Stimulated activated CD4-positive, alpha-beta T cell treated with anti-CD3 and anti-CD28 coated beads, Interleukin-2, amount 100 ng/mL, for 48 hours (primary cell): ENCODE results near the gene TRPM2.

Experiments
- DNase-seq, 2 donors: peaks; one replicate each; pipeline ENCODE4 v3.0.0-alpha.2; 2020

The TRPM2 gene

GRCh38 chr21:44353191-44353970, at the start of gene TRPM2:
TSS of gene TRPM2 (plus strand) at chr21:44353621. CDS start at chr21:44353701, 80 bp downstream.
- DNase-seq: no peak

GRCh38 chr21:44304011-44304616, 49.3 kb upstream of the TRPM2 start:
- DNase-seq: no peak

GRCh38 chr21:44304877-44305293, 48.5 kb upstream of the TRPM2 start:
- DNase-seq: peak; percentile 39 to 41

- DNase-seq: no peak
These were observed 47.7 kb upstream of the TRPM2 start for GRCh38 chr21:44305691-44306090.

GRCh38 chr21:44306936-44307704, 46.3 kb upstream of the TRPM2 start:
- DNase-seq: no peak

DNA sequence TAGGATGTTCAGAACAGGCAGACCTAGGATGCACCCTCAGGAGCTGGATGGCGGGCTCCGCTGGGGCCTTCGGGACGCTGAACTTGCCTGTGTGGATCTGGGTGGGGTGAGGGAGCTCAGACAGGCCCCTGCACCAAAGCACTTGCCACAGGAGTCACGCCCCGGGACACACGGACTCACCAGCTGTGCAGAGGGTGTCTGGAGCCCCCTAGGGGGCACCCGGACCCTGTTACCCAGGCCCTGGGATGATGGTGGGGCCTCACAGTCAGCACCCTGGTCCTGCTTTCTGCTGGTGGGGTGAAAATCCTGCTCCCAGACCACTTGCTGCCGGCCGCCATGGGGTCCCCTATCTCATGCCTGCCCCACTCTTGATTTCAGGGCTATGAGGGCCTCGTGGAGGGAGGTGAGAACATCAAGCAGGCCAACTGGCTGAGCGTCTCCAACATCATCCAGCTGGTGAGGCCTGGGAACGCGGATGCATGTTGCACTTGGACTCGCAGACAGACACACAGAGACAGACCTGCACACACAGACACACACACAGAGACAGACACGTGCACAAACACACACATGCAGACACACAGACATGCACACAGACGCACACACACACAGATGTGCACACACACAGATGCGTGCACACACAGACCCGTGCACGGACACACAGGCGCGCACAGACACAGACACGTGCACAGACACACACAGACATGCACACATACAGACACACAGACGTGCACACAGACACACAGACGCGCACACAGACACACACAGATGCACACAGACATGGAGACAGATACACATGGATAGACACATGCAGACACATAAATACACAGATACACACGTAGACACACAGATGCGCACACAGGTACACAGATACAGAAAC, 42.6 kb upstream of the TRPM2 start:
- no peak for DNase-seq

- no peak for DNase-seq
These were observed 41.3 kb upstream of the TRPM2 start for GRCh38 chr21:44312089-44312488.

- no peak for DNase-seq
These were observed 40.7 kb upstream of the TRPM2 start for GRCh38 chr21:44312716-44313115.

GRCh38 chr21:44313451-44313850, 40.0 kb upstream of the TRPM2 start:
- no peak for DNase-seq

- DNase-seq: no peak
These were observed 39.3 kb upstream of the TRPM2 start for GRCh38 chr21:44314128-44314527.

- DNase-seq: no peak
These were observed 38.9 kb upstream of the TRPM2 start for GRCh38 chr21:44314561-44314960.

DNA sequence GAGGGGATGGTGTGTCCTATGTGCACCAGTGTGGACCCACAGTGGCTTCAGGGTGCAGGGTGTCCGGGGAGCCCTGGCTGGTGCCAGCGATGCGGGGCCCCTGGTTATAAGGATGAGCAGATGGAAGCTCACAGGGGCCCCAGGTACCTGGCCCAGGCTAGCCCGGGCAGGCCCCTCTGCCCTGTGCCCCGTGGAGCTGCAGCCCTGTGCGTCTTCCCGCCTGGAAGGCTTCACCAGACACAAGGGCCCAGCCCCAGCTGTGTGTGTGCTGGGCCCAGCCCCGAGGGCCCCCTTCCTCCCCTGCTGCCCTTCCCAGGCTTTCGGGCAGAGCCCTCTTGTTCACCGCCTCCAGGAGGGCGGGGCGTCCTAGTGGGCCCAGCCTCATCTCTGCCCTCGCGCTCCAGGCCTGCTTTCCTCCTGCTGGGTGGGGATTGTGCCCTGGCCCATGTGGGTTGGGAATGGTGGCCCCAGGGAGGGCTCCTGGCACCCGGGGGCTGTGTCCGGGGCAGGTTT, 37.7 kb upstream of the TRPM2 start:
- no peak for DNase-seq

DNA sequence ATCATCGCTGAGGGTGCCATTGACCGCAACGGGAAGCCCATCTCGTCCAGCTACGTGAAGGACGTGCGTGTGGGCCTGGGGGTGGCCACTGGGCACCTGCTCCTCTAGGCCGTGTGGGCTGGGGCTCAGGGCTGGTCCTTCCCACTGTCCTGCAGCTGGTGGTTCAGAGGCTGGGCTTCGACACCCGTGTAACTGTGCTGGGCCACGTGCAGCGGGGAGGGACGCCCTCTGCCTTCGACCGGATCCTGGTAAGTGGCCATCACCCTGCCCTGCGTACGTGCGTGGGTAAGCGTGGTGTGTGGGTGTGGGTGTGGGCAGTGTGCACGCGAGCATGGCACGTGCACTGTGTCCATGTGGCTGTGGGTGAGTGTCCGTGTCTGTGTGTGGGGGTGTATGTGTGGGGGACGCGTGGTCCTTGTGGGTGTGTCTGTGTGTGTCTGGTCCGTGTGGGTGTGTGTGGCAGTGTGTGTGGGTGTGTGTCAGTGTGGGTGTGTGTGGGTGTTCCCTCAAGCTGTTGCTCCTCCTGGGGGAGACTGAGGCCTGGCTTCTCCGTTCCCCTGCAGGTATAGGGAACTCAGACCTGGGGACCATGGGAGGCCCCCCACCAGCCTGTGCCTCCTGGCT, 37.0 kb upstream of the TRPM2 start:
- DNase-seq: no peak

DNA sequence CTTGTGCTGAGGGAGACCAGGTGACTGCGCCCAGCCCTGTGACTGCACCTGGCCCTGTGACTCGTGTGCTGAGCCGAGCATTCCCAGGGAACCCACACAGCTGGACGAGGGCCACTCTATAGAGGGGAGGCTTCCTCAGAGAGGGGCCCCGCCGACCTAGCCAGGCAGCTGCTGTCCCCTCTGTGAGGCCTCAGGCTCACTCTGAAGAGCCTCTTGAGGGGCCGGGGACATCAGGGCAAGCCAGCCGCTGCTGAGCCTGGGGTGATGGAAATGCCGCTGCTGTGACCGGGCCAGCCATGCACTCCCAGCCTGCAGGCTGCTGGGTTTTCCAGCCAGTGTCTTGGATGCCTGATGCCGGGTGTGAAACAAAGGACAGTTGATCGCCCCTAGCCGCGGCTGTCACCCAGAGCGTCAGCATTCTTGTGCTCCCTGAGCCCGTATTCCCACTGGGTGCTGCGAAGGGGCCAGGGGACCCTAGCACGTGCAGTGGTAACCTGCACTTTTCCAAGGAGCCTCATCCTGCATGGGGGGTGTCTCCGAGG, 36.1 kb upstream of the TRPM2 start:
- DNase-seq: no peak

GRCh38 chr21:44317871-44318270, 35.5 kb upstream of the TRPM2 start:
- no peak for DNase-seq

GRCh38 chr21:44318489-44319285, 34.7 kb upstream of the TRPM2 start:
- no peak for DNase-seq

DNA sequence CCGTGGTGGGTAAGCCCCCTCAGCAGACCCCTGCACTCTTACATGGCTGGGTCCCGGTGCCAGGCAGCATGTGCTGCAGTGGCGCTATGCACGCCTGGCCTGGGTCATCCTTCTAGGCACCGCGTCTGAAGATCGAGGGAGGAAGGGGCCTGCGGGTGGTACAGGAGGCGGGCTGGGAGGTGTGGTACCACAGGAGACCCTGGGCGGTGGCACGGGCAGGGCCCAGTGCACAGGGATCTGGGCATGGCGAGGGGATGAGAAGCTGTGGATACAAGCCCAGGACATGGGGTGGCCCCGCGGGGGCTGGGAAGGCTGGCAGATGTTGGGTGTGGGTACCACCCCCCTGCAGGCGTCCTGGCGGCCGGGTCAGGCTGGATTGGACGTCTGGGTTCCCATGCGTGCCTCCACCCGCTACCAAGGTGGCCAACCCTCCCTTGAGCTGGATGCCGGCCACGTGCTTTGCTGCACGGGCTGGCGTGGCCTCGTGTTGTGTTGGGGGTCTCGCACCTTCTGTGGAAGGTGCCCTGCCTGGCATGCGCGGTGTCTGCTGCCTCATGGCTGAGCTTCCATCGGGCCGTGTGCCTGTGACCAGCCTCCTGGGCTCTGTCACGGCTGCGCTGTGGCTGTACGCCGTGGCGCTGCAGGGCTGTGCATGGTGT, 33.9 kb upstream of the TRPM2 start:
- DNase-seq: no peak

DNA sequence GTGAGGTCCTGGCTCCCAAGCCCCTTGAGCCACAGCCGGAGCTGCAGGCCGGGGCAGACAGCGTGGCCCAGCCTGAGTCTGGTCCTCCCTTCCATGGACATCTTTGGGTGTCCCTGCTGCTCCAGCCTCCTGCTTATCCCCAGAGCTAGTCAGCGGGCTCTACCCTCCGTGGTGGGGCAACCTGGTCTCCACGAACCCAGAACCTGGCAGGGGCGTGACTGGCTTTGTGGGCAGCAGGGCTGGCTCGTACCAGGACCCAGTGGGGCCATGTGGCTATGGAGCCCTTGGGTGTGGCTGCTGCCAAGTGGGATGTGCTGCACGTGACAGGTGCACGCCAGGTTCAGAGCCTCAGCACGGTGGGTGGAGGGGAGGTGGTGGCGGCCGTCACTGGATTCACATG, 32.6 kb upstream of the TRPM2 start:
- no peak for DNase-seq

GRCh38 chr21:44321846-44322450, 31.5 kb upstream of the TRPM2 start:
- no peak for DNase-seq
